GM23248 (cell line): ENCODE results near the gene SLC25A10. TPM values are rescaled to one million over a fixed set of nuclear protein-coding genes. Genes with fewer than 3 reads are reported as not detected.
"Not testable (repeated sequence)": the region's sequence is repeated elsewhere in the genome, so short reads cannot be mapped to it uniquely, and the experiment has no call there.

Source experiments
- DNase-seq: peaks from one replicate; pipeline ENCODE4 v3.0.0-alpha.2; 2015
- H2AFZ ChIP-seq: fragments of 200-600 bp; sonication (generic); 2 replicates; pipeline ENCODE4 v1.6.1; 2016; ENCODE audit warnings: antibody characterized with exemption
- H3F3A ChIP-seq: fragments of 200-600 bp; sonication (generic); 2 replicates; pipeline ENCODE4 v1.6.1; 2016; ENCODE audit warnings: mild to moderate bottlenecking, antibody characterized with exemption, mixed run types; ENCODE audit not compliant: insufficient read depth
- H3K27ac ChIP-seq: fragments of 200-600 bp; sonication (generic); 2 replicates; pipeline ENCODE4 v1.5.1; 2016; ENCODE audit warnings: mild to moderate bottlenecking
- H3K27me3 ChIP-seq: fragments of 200-600 bp; sonication (generic); replicated peaks from 2 replicates; pipeline ENCODE4 v1.6.1; 2016; ENCODE audit warnings: mild to moderate bottlenecking; ENCODE audit not compliant: insufficient read depth
- H3K36me3 ChIP-seq: fragments of 200-600 bp; sonication (generic); 2 replicates; pipeline ENCODE4 v1.6.1; 2016; ENCODE audit warnings: low read depth, mild to moderate bottlenecking
- H3K4me1 ChIP-seq: fragments of 200-600 bp; sonication (generic); 2 replicates; pipeline ENCODE4 v1.6.1; 2016; ENCODE audit warnings: mild to moderate bottlenecking; ENCODE audit not compliant: insufficient read depth
- H3K4me2 ChIP-seq: fragments of 200-600 bp; sonication (generic); one replicate; pipeline ENCODE4 v1.6.1; 2016; ENCODE audit warnings: mild to moderate bottlenecking; ENCODE audit not compliant: unreplicated experiment
- H3K4me3 ChIP-seq: fragments of 200-600 bp; sonication (generic); 2 replicates; pipeline ENCODE4 v1.5.1; 2016; ENCODE audit warnings: mild to moderate bottlenecking
- H3K79me2 ChIP-seq: fragments of 200-600 bp; sonication (generic); 2 replicates; pipeline ENCODE4 v1.6.1; 2016; ENCODE audit warnings: mild to moderate bottlenecking; ENCODE audit not compliant: insufficient read depth
- H3K9ac ChIP-seq: fragments of 200-600 bp; sonication (generic); 2 replicates; pipeline ENCODE4 v1.6.1; 2016; ENCODE audit warnings: mild to moderate bottlenecking
- H3K9me2 ChIP-seq: fragments of 200-600 bp; sonication (generic); 2 replicates; pipeline ENCODE4 v1.6.1; 2016; ENCODE audit warnings: mixed run types, mild to moderate bottlenecking, moderate library complexity; ENCODE audit not compliant: insufficient read depth
- H3K9me3 ChIP-seq: fragments of 200-600 bp; sonication (generic); one replicate; pipeline ENCODE4 v1.6.1; 2017; ENCODE audit warnings: low read depth
- H4K20me1 ChIP-seq: fragments of 200-600 bp; sonication (generic); 2 replicates; pipeline ENCODE4 v1.6.0; 2016; ENCODE audit not compliant: insufficient read depth
- EZH2 ChIP-seq: fragments of 200-600 bp; sonication (generic); IDR thresholded peaks from 2 replicates; pipeline ENCODE4 v1.6.1; 2018; ENCODE audit warnings: antibody characterized with exemption, mild to moderate bottlenecking; ENCODE audit not compliant: insufficient read depth, poor library complexity, severe bottlenecking
- EZH2phosphoT487 ChIP-seq: fragments of 200-600 bp; sonication (generic); IDR thresholded peaks from 2 replicates; pipeline ENCODE4 v1.6.1; 2018; ENCODE audit warnings: antibody characterized with exemption, moderate library complexity, mild to moderate bottlenecking, low read depth; ENCODE audit not compliant: insufficient read depth
- WGBS, 2 experiments: methylation state at CpG; one replicate each; pipeline ENCODE4 v1.1.6; 2015 to 2017; ENCODE audit warnings: low lambda C conversion rate in 2 of 2, low coverage in 1 of 2; ENCODE audit errors: missing lambda C conversion rate in 2 of 2; 5-methylcytosine and 5-hydroxymethylcytosine counted together
- in situ Hi-C: fragments of 300-500 bp; cut with MboI; formaldehyde crosslinking; loops from 2 replicates; pipeline ENCODE4 v1.15.0; 2020
- polyA plus RNA-seq: library from polyadenylated mRNA; unstranded; fragments of >200 nt; fragmentation: Nextera tagmentation; extraction: Ambion mirVana; gene quantifications from 2 replicates; pipeline ENCODE4 v1.2.1, GENCODE V29; 2016
- total RNA-seq: library from RNA; depleted of rRNA; stranded (reverse); fragments of >200 nt; shearing (Covaris generic); gene quantifications from 2 replicates; pipeline ENCODE4 v1.2.3, GENCODE V29; 2014

SLC25A10 gene
- total and polyA plus RNA-seq, 2 experiments from 2014 or later: 12.5 to 16.9 TPM

DNA sequence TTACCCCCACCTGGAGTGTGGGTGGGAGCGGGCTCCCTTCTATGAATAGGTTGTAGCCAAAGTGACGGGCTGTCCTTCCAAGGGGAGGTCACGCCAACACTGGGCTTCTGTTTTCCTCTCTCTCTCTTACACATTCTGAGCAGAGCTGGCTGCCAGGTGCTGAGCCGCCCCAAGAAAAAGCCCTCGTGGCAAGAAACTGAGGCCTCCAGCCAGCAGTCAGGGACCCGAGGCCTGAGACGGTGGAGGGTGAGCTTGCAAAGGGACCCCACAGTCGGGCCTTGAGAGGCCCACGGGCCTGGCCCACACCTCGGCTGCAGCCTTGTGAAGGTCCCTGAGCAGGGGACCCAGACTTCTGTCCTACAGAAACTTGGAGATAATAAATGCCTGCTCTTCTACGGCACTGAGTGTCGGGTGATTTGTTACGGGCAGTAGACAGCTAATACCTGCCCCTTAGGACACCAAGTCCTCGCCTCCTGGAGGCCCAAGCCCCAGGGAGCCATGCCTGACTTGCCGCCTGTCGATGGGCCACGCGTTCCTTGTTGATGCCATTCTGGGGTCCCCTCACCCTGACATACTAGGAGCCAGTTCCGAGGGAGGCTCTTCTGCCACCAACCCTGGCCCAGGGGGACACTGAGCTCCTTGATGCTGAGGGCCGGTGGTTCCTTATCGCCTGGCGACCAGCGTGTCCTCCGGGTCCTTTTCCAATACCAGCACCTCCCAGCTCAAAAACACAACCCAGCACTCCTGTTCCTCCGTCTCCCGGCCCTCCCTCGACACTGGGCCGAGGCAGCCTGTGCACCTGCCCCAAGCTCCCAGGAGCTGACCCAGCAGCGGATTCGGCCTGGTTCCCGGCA lies 26.1 kb downstream of the SLC25A10 start:
- H3K27me3 ChIP-seq: no peaks in the 10 kb centered on the region
- no peak overlapping the region for H3K27ac ChIP-seq
- no peak overlapping the region for H3K4me3 ChIP-seq
- no peaks in the 10 kb centered on the region for H3K36me3 ChIP-seq
- no peak overlapping the region for H2AFZ ChIP-seq
- TF ChIP-seq EZH2phosphoT487 (no peak), EZH2 (no peak)
- DNase-seq: no peak
- H3K79me2 ChIP-seq: no peaks in the 10 kb centered on the region
- no peak overlapping the region for H3K9ac ChIP-seq
- 0 out of 2 replicates have a peak, but pooled peaks cover 6% of the 10 kb centered on the region for H3F3A ChIP-seq
- H3K9me3 ChIP-seq: no peaks in the 10 kb centered on the region
- in situ Hi-C loops: no loop called here
- H3K4me1 ChIP-seq: peaks cover 9% of the 10 kb centered on the region; the same call in 1 of the 2 replicates
- H4K20me1 ChIP-seq: no peaks in the 10 kb centered on the region
- WGBS, 2 experiments: 84 to 86% methylated on average over 31 of the region's 31 CpGs
- H3K4me2 ChIP-seq: no peak overlapping the region
- no peaks in the 10 kb centered on the region for H3K9me2 ChIP-seq

DNA sequence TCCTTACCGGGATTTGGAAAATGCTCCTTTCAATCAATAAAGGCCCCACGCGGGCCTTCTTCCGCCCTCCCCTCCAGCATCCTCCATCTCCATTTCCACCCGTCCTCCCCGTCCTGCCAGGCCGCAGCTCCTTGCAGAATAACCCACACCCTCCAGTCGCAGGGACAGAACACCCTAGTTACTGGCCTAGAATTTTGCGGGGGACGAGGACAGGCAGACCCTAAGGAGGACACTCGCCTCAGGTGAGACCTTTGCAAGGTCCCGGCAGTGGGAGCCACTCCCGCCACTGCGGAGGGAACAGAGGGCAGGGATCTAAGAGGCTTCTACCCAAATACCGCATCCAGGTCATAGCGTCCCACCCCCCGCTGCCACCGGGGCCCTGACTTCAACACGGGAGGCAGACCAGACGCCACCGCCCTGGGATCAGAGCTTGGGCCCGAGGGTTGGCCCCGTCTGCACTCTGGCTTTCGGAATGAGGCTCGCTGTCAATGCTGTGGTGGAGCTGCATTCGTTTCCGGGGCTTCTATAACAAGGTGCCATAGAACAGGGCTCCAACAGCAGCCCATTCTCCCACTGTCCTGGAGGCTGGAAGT lies 26.8 kb downstream of the SLC25A10 start:
- Histone ChIP-seq H3F3A (0 out of 2 replicates have a peak, but pooled peaks cover 6% of the 10 kb centered on the region), H3K27ac (no peak overlapping the region), H3K9me3 (no peaks in the 10 kb centered on the region), H3K4me2 (no peak overlapping the region), H3K27me3 (no peaks in the 10 kb centered on the region), H3K9ac (no peak overlapping the region), H3K36me3 (no peaks in the 10 kb centered on the region), H3K9me2 (no peaks in the 10 kb centered on the region), H3K4me1 (peaks cover 9% of the 10 kb centered on the region; the same call in 1 of the 2 replicates), H2AFZ (no peak overlapping the region), H4K20me1 (no peaks in the 10 kb centered on the region), H3K4me3 (no peak overlapping the region), H3K79me2 (no peaks in the 10 kb centered on the region)
- in situ Hi-C loops: no loop called here
- DNase-seq: no peak
- 73 to 75% methylated on average over 27 of the region's 27 CpGs for WGBS, 2 experiments
- TF ChIP-seq EZH2phosphoT487 (no peak), EZH2 (no peak)

DNA sequence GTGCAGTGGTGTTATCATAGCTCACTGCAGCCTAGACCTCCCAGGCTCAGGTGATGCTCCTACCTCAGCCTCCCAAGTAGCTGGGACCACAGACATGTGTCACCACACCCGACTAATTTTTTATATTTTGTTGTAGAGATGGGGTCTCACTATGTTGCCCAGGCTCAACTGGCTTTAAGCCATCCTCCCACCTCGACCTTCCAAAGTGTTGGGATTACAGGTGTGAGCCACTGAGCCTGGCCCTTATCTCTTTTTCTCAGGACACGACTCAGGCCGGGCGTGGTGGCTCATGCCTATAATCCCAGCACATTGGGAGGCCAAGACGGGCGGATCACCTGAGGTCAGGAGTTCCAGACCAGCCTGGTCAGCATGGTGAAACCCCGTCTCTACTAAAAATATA lies 27.5 kb downstream of the SLC25A10 start:
- H3K27me3 ChIP-seq, H3K4me3 ChIP-seq, H3K79me2 ChIP-seq, H3K27ac ChIP-seq, H3K36me3 ChIP-seq, H2AFZ ChIP-seq, H3K9ac ChIP-seq, in situ Hi-C loops, H4K20me1 ChIP-seq, H3F3A ChIP-seq, H3K9me2 ChIP-seq, H3K4me2 ChIP-seq, H3K4me1 ChIP-seq, DNase-seq, H3K9me3 ChIP-seq: not testable (repeated sequence)
- 89 to 92% methylated on average over 8 of the region's 8 CpGs for WGBS, 2 experiments

DNA sequence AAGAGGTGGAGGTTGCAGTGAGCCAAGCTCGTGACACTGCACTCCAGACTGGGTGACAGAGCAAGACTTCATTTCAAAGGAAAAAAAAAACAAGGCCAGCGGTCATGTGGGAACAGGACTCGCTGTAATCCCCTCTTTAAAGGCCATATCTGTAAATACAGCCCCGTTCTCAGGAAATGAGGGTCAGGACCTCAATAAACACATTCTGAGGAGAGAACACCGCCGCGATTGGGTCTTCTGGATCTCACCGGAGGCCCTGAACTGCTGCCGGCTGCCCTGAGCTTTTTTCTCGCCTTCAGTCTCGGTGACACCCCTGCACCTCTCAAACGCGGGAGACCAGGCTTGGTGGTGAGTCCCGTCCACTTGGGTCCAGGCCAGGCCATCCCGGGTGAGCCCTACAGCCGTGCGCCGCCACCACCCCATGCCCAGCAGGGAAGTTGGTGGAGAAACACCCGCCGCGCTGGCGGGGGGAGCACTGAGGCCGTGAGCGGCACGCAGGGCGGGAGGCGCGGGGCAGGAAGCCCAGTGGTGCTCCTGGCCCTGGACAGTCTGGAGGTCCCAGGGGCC lies 28.4 kb downstream of the SLC25A10 start:
- Histone ChIP-seq H3K9ac (no peak overlapping the region), H3K9me3 (no peaks in the 10 kb centered on the region), H3K79me2 (no peaks in the 10 kb centered on the region), H3K4me3 (no peak overlapping the region), H2AFZ (no peak overlapping the region), H3K4me2 (no peak overlapping the region), H3K27me3 (no peaks in the 10 kb centered on the region), H4K20me1 (no peaks in the 10 kb centered on the region), H3F3A (0 out of 2 replicates have a peak, but pooled peaks cover 6% of the 10 kb centered on the region), H3K4me1 (peaks cover 6% of the 10 kb centered on the region; the same call in 1 of the 2 replicates), H3K36me3 (no peaks in the 10 kb centered on the region), H3K9me2 (no peaks in the 10 kb centered on the region), H3K27ac (no peak overlapping the region)
- in situ Hi-C loops: no loop called here
- DNase-seq: no peak
- WGBS, 2 experiments: 56 to 60% methylated on average over 14 to 28 of the region's 28 CpGs
- TF ChIP-seq EZH2phosphoT487 (no peak), EZH2 (no peak)
